ENCODE results near the gene AGBL1.

AGBL1 gene

GRCh38 chr15:86799226-86799625 lies 719.6 kb downstream of the AGBL1 start:
- H3K9me3 ChIP-seq (replicated peaks in 1 of 11), result no peaks in the 10 kb centered on the region
- no peaks in the 10 kb centered on the region for H3K27me3 ChIP-seq
- no peak for TF ChIP-seq Cebpa-rat (IDR thresholded peaks at IDR 0.05)
- H3K36me3 ChIP-seq, result no peaks in the 10 kb centered on the region
- H4K20me1 ChIP-seq, result no peaks in the 10 kb centered on the region
- no peak overlapping the region for H3K27ac ChIP-seq
- H3K4me1 ChIP-seq, result peaks cover 9 to 14% (median 12%) of the 10 kb centered on the region in 10 experiments
- no peak overlapping the region for H3K4me3 ChIP-seq
- no peak overlapping the region for H3K4me2 ChIP-seq
- H3K9ac ChIP-seq, result no peak overlapping the region

- no peaks in the 10 kb centered on the region for H4K20me1 ChIP-seq
- H3K9me3 ChIP-seq (replicated peaks in 1 of 11), result no peaks in the 10 kb centered on the region
- H3K4me2 ChIP-seq, result no peak overlapping the region
- TF ChIP-seq Cebpa-rat (IDR thresholded peaks at IDR 0.05), result no peak
- H3K36me3 ChIP-seq, result no peaks in the 10 kb centered on the region
- no peak overlapping the region for H3K27ac ChIP-seq
- H3K27me3 ChIP-seq, result no peaks in the 10 kb centered on the region
- H3K4me1 ChIP-seq, result peaks cover 2 to 7% (median 4%) of the 10 kb centered on the region in 10 experiments
- H3K9ac ChIP-seq, result no peak overlapping the region
- H3K4me3 ChIP-seq, result no peak overlapping the region
Measured at GRCh38 chr15:86802244-86802643, 722.6 kb downstream of the AGBL1 start.

- Histone ChIP-seq H3K4me1 (no peaks in the 10 kb centered on the region), H3K27ac (no peak overlapping the region), H3K27me3 (no peaks in the 10 kb centered on the region), H3K4me3 (no peak overlapping the region), H4K20me1 (no peaks in the 10 kb centered on the region), H3K9ac (no peak overlapping the region), H3K4me2 (no peak overlapping the region), H3K9me3 (replicated peaks in 1 of 11) (no peaks in the 10 kb centered on the region), H3K36me3 (no peaks in the 10 kb centered on the region)
- no peak for TF ChIP-seq Cebpa-rat (IDR thresholded peaks at IDR 0.05)
Measured at GRCh38 chr15:86804406-86804805, 724.7 kb downstream of the AGBL1 start.

- Histone ChIP-seq H3K27ac (no peak overlapping the region), H3K9ac (no peak overlapping the region), H3K9me3 (replicated peaks in 1 of 11) (no peaks in the 10 kb centered on the region), H4K20me1 (no peaks in the 10 kb centered on the region), H3K4me3 (no peak overlapping the region), H3K4me2 (peak overlapping the region in 2 of 11 experiments; percentile 35 to 40; a peak in 3 of 22 replicates), H3K27me3 (no peaks in the 10 kb centered on the region), H3K36me3 (no peaks in the 10 kb centered on the region), H3K4me1 (peaks cover 0 to 7% (median 5%) of the 10 kb centered on the region in 10 experiments; a peak in 7 of 20 replicates)
- TF ChIP-seq Cebpa-rat (IDR thresholded peaks at IDR 0.05), result no peak
Measured at GRCh38 chr15:86810329-86810728, 730.7 kb downstream of the AGBL1 start.

- Histone ChIP-seq H3K9me3 (replicated peaks in 1 of 11) (0 out of 22 replicates have a peak, but pooled peaks cover 0 to under 1% (median 0%) of the 10 kb centered on the region in 11 experiments), H3K9ac (no peak overlapping the region), H3K27me3 (no peaks in the 10 kb centered on the region), H3K4me3 (no peak overlapping the region), H3K4me2 (no peak overlapping the region), H3K4me1 (peaks cover 0 to 7% (median 5%) of the 10 kb centered on the region in 10 experiments; a peak in 7 of 20 replicates), H4K20me1 (no peaks in the 10 kb centered on the region), H3K27ac (no peak overlapping the region), H3K36me3 (no peaks in the 10 kb centered on the region)
- TF ChIP-seq Cebpa-rat (IDR thresholded peaks at IDR 0.05), result no peak
Measured at GRCh38 chr15:86813892-86814291, 734.2 kb downstream of the AGBL1 start.

GRCh38 chr15:86829245-86829644 lies 749.6 kb downstream of the AGBL1 start:
- no peak for TF ChIP-seq Cebpa-rat (IDR thresholded peaks at IDR 0.05)
- Histone ChIP-seq H3K36me3 (no peaks in the 10 kb centered on the region), H3K9ac (no peak overlapping the region), H3K9me3 (replicated peaks in 1 of 11) (peaks cover 0 to 7% (median 0%) of the 10 kb centered on the region in 11 experiments; a peak in 3 of 22 replicates), H3K27ac (no peak overlapping the region), H3K4me2 (no peak overlapping the region), H4K20me1 (no peaks in the 10 kb centered on the region), H3K27me3 (no peaks in the 10 kb centered on the region), H3K4me1 (peaks cover 0 to 13% (median 11%) of the 10 kb centered on the region in 10 experiments; a peak in 16 of 20 replicates), H3K4me3 (no peak overlapping the region)

GRCh38 chr15:86830304-86830703 lies 750.6 kb downstream of the AGBL1 start:
- H3K9ac ChIP-seq, result no peak overlapping the region
- TF ChIP-seq Cebpa-rat (IDR thresholded peaks at IDR 0.05), result no peak
- H3K27me3 ChIP-seq, result no peaks in the 10 kb centered on the region
- no peaks in the 10 kb centered on the region for H4K20me1 ChIP-seq
- H3K4me1 ChIP-seq, result peaks cover 4 to 19% (median 18%) of the 10 kb centered on the region in 10 experiments; a peak in 16 of 20 replicates
- no peaks in the 10 kb centered on the region for H3K36me3 ChIP-seq
- H3K27ac ChIP-seq, result no peak overlapping the region
- no peak overlapping the region for H3K4me2 ChIP-seq
- H3K9me3 ChIP-seq (replicated peaks in 1 of 11), result peaks cover 0 to 7% (median 0%) of the 10 kb centered on the region in 11 experiments; a peak in 3 of 22 replicates
- no peak overlapping the region for H3K4me3 ChIP-seq

- Histone ChIP-seq H3K27me3 (no peaks in the 10 kb centered on the region), H3K9me3 (replicated peaks in 1 of 11) (peaks cover 0 to 7% (median 0%) of the 10 kb centered on the region in 11 experiments; a peak in 3 of 22 replicates), H3K4me3 (no peak overlapping the region), H3K27ac (no peak overlapping the region), H3K9ac (no peak overlapping the region), H3K4me1 (peaks cover 4 to 19% (median 18%) of the 10 kb centered on the region in 10 experiments; a peak in 16 of 20 replicates), H3K36me3 (no peaks in the 10 kb centered on the region), H4K20me1 (no peaks in the 10 kb centered on the region), H3K4me2 (peak overlapping the region in 8 of 11 experiments; percentile 2 to 55 (median 42); a peak in 10 of 22 replicates)
- no peak for TF ChIP-seq Cebpa-rat (IDR thresholded peaks at IDR 0.05)
Measured at GRCh38 chr15:86833595-86833994, 753.9 kb downstream of the AGBL1 start.

GRCh38 chr15:86834115-86834863 lies 754.6 kb downstream of the AGBL1 start:
- Histone ChIP-seq H4K20me1 (no peaks in the 10 kb centered on the region), H3K27ac (no peak overlapping the region), H3K36me3 (no peaks in the 10 kb centered on the region), H3K9me3 (replicated peaks in 1 of 11) (peaks cover 0 to 7% (median 0%) of the 10 kb centered on the region in 11 experiments; a peak in 3 of 22 replicates), H3K4me3 (no peak overlapping the region), H3K4me2 (peak overlapping the region in 7 of 11 experiments; percentile 25 to 55 (median 51); a peak in 14 of 22 replicates), H3K4me1 (peaks cover 4 to 19% (median 18%) of the 10 kb centered on the region in 10 experiments; a peak in 16 of 20 replicates), H3K9ac (no peak overlapping the region), H3K27me3 (no peaks in the 10 kb centered on the region)
- TF ChIP-seq Cebpa-rat (IDR thresholded peaks at IDR 0.05), result no peak

All from BLaER1 treated with 17β-estradiol and CSF1 and Interleukin-3, amounts not matched to agents 10 nM and 100 nM (cell line).